Breast epithelium (tissue), 3 donors: ENCODE data around the gene MALRD1.

Experiments
- POLR2A ChIP-seq: fragments of 450-650 bp; IDR thresholded peaks from one replicate; pipeline ENCODE4 v1.6.1; 2016; ENCODE audit warnings: antibody characterized with exemption, mild to moderate bottlenecking, moderate library complexity
- TF ChIP-seq, protein P1 (sequence below), 3 donors: fragments of 450-650 bp; IDR thresholded peaks; one replicate each; pipeline ENCODE4 v1.5.1; 2016 to 2017; ENCODE audit warnings: antibody characterized with exemption in 3 of 3, mild to moderate bottlenecking in 3 of 3, moderate library complexity in 3 of 3

DNA sequence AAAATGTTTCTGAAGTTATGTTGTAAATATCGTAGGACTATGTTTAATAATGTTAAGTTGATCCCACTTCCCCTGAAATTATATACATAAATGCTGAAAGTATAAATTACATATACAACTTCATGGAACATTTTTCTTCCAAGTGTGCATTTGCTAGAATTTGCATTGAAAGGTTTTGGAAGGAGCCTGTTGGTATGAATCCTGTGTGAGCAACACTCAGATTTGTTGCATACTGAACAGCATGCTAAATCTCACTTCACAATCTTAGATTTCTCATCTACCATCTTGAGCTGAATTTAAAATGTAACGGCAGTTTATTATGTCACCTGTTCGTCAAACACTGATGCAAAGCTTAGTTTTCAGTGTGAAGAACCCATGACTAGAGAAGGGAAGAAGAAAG lies 172.6 kb downstream of the MALRD1 start:
- TF ChIP-seq, protein P1, sequence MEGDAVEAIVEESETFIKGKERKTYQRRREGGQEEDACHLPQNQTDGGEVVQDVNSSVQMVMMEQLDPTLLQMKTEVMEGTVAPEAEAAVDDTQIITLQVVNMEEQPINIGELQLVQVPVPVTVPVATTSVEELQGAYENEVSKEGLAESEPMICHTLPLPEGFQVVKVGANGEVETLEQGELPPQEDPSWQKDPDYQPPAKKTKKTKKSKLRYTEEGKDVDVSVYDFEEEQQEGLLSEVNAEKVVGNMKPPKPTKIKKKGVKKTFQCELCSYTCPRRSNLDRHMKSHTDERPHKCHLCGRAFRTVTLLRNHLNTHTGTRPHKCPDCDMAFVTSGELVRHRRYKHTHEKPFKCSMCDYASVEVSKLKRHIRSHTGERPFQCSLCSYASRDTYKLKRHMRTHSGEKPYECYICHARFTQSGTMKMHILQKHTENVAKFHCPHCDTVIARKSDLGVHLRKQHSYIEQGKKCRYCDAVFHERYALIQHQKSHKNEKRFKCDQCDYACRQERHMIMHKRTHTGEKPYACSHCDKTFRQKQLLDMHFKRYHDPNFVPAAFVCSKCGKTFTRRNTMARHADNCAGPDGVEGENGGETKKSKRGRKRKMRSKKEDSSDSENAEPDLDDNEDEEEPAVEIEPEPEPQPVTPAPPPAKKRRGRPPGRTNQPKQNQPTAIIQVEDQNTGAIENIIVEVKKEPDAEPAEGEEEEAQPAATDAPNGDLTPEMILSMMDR (IDR thresholded peaks at IDR 0.05) = no peak
- no peak for TF ChIP-seq POLR2A
